Breast epithelium (tissue), 4 donors: ENCODE results near the gene NFIC. TPM values are rescaled to one million over a fixed set of nuclear protein-coding genes. Genes with fewer than 3 reads are reported as not detected.

Experiments
- DNase-seq, 2 donors: peaks; one replicate each; pipeline ENCODE4 v3.0.0-alpha.2; 2019; ENCODE audit warnings: low spot score in 2 of 2
- H3K27ac ChIP-seq, 2 donors: fragments of 200-600 bp; sonication (generic) in 1 of 2; one replicate each; pipeline ENCODE4 v1.5.1; 2016 to 2019; ENCODE audit warnings: mild to moderate bottlenecking in 1 of 2
- H3K27me3 ChIP-seq, 2 donors: fragments of 200-600 bp; sonication (generic) in 1 of 2; one replicate each; pipeline versions ENCODE4 v1.5.1 to v1.6.0; 2017 to 2019; ENCODE audit warnings: control low read depth in 1 of 2, mild to moderate bottlenecking in 1 of 2
- H3K36me3 ChIP-seq: fragments of 200-600 bp; one replicate; pipeline ENCODE4 v1.5.1; 2019
- H3K4me1 ChIP-seq, 2 donors: fragments of 200-600 bp; sonication (generic); one replicate each; pipeline ENCODE4 v1.5.1; 2016 to 2019; ENCODE audit warnings: control low read depth in 1 of 2
- H3K4me3 ChIP-seq, 3 donors: fragments of 200-600 bp; sonication (generic); 1 replicate in 2 of 3; 2 replicates in 1 of 3; pipeline ENCODE4 v1.5.1; 2016 to 2019; ENCODE audit warnings: mild to moderate bottlenecking in 3 of 3, moderate library complexity in 2 of 3
- H3K9me3 ChIP-seq, 2 donors: fragments of 200-600 bp; sonication (generic) in 1 of 2; one replicate each; pipeline ENCODE4 v1.5.1; 2016 to 2019; ENCODE audit warnings: control low read depth in 1 of 2
- POLR2A ChIP-seq: fragments of 450-650 bp; IDR thresholded peaks from one replicate; pipeline ENCODE4 v1.6.1; 2016; ENCODE audit warnings: antibody characterized with exemption, mild to moderate bottlenecking, moderate library complexity
- POLR2AphosphoS5 ChIP-seq, 3 donors: sonication (generic); formaldehyde crosslinking; IDR thresholded peaks; one replicate each; pipeline ENCODE4 v1.6.1; 2017; ENCODE audit warnings: antibody characterized with exemption in 3 of 3
- intact Hi-C: fragments of 100-400 bp; cut with DNase I; formaldehyde crosslinking; loops from one replicate; pipeline ENCODE4 v1.15.1; 2023; ENCODE audit warnings: low total_unique reads
- total RNA-seq, 3 donors: library from RNA; depleted of rRNA; stranded (reverse); fragments of >200 nt; gene quantifications; one replicate each; pipeline ENCODE4 v1.1.0, GENCODE V29; 2016
- TF ChIP-seq, protein P1 (sequence below), 3 donors: fragments of 450-650 bp; IDR thresholded peaks; one replicate each; pipeline ENCODE4 v1.5.1; 2016 to 2017; ENCODE audit warnings: antibody characterized with exemption in 3 of 3, mild to moderate bottlenecking in 3 of 3, moderate library complexity in 3 of 3

The NFIC gene
- total RNA-seq, 3 donors from 2014 or later: 48.9 to 97.8 (median 73.1) TPM

DNA sequence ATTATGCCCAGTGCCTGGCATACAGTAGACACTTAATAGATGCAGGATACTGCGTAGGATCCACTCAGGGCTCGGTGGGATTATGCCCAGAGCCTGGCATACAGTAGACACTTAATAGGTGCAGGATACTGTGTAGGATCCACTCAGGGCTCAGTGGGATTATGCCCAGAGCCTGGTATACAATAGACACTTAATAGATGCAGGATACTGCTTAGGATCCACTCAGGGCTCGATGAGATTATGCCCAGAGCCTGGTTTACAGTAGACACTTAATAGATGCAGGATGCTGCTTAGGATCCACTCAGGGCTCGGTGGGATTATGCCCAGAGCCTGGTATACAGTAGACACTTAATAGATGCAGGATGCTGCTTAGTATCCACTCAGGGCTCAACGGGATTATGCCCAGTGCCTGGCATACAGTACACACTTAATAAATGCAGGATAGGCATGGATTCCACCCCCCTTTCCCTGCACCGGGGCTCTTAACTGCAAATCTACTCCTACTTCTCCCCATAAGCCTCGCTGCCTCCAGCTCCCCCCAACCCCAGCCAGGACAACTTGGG lies 89.1 kb downstream of the NFIC start:
- H3K9me3 ChIP-seq: no peaks in the 10 kb centered on the region
- H3K27ac ChIP-seq: peak overlapping the region in 1 of 2 donors; percentile 89
- no peak for TF ChIP-seq POLR2A
- TF ChIP-seq POLR2AphosphoS5 (IDR thresholded peaks at IDR 0.05): no peak
- TF ChIP-seq, protein P1, sequence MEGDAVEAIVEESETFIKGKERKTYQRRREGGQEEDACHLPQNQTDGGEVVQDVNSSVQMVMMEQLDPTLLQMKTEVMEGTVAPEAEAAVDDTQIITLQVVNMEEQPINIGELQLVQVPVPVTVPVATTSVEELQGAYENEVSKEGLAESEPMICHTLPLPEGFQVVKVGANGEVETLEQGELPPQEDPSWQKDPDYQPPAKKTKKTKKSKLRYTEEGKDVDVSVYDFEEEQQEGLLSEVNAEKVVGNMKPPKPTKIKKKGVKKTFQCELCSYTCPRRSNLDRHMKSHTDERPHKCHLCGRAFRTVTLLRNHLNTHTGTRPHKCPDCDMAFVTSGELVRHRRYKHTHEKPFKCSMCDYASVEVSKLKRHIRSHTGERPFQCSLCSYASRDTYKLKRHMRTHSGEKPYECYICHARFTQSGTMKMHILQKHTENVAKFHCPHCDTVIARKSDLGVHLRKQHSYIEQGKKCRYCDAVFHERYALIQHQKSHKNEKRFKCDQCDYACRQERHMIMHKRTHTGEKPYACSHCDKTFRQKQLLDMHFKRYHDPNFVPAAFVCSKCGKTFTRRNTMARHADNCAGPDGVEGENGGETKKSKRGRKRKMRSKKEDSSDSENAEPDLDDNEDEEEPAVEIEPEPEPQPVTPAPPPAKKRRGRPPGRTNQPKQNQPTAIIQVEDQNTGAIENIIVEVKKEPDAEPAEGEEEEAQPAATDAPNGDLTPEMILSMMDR (IDR thresholded peaks at IDR 0.05): no peak
- no peaks in the 10 kb centered on the region for H3K27me3 ChIP-seq
- no peak overlapping the region for H3K4me3 ChIP-seq
- peaks cover 9% of the 10 kb centered on the region for H3K36me3 ChIP-seq
- intact Hi-C loops: no loop called here
- peaks cover 0 to 4% of the 10 kb centered on the region in 2 donors for H3K4me1 ChIP-seq
- no peak for DNase-seq

DNA sequence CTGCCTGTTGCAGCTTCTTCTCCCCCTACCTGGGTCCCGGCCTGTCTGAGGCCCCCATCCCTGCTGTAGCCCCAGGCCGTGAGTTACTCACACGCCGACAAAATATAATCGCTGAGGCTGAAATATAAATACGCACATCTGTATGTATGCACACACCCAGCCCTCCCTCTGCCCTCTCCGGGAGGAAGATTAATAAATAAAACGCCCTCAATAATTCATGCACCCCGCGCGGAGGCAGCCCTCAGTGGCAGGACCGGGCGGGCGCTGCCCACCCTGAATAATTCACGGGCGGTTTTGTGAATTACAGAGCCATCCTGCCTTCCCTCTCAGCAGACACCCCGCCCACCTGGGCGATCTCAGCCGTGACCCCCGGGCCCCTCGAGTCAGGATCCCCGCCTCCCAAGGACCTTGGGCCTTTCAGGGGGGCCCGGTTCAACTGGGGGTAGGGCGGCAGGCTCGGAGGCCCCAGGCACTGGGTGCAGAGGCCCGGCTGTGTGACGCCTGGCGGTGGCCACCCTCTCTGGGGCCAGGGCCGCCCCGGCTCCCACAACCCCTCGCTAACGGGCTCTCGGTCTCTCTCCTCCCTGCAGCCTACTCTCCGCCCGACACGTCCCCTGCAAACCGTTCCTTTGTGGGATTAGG lies 89.7 kb downstream of the NFIC start:
- no peak for DNase-seq
- TF ChIP-seq, protein P1 (IDR thresholded peaks at IDR 0.05): no peak
- TF ChIP-seq POLR2A (no peak), POLR2AphosphoS5 (IDR thresholded peaks at IDR 0.05) (no peak)
- Histone ChIP-seq H3K9me3 (no peaks in the 10 kb centered on the region), H3K36me3 (peaks cover 9% of the 10 kb centered on the region), H3K27me3 (no peaks in the 10 kb centered on the region), H3K27ac (peak overlapping the region; percentile 77 to 89), H3K4me3 (no peak overlapping the region), H3K4me1 (peaks cover 0 to 4% of the 10 kb centered on the region in 2 donors)
- intact Hi-C loops: no loop called here

- Histone ChIP-seq H3K36me3 (peaks cover 9% of the 10 kb centered on the region), H3K4me1 (peaks cover 0 to 4% of the 10 kb centered on the region in 2 donors), H3K9me3 (no peaks in the 10 kb centered on the region), H3K4me3 (no peak overlapping the region), H3K27me3 (no peaks in the 10 kb centered on the region), H3K27ac (peak overlapping the region; percentile 77 to 89)
- no peak for DNase-seq
- TF ChIP-seq, protein P1 (IDR thresholded peaks at IDR 0.05): no peak
- TF ChIP-seq POLR2AphosphoS5 (IDR thresholded peaks at IDR 0.05): no peak
- TF ChIP-seq POLR2A: no peak
- intact Hi-C loops: no loop called here
Measured at GRCh38 chr19:3456925-3457527, 90.6 kb downstream of the NFIC start.

DNA sequence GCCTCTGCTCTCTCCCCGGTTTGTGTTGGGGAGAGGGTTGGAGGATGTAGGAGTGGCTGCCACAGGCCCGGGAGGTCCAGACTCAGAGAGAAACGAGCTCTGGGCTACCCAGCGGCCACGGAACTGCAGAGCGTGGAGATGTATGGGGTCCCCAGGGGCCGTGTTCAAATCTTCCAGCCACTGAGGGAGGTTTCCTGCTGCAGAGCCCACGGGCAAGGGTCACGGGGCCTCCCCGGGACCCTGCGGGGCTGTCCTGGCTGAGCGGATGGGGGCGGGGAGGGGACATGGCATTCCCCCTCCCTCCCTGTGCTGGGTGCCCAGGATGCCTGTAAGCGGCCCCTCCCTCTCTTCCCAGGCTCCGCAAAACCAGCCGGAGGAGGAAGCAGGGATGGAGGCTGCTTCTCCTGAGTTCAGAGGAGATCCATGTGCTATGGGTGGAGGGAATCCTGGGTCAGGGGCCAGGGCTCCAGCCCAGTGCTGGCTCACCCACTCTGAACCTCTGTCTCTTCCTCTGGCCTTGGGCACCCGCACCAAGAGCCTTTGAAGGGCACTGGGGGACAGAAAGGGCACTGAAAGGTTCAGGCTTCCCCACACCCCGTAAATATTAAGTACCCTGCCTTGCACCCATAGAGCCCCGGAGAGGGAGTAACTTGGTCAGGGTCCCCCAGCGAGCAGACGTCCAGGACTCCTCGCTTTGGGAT lies 91.3 kb downstream of the NFIC start:
- peak overlapping the region in 1 of 3 donors; percentile 22 for H3K4me3 ChIP-seq

More for the DNA sequence above, 91.3 kb downstream of the NFIC start:
- H3K36me3 ChIP-seq: peaks cover 4% of the 10 kb centered on the region
- peak overlapping the region; percentile 77 to 89 for H3K27ac ChIP-seq
- TF ChIP-seq POLR2AphosphoS5 (IDR thresholded peaks at IDR 0.05) (no peak), POLR2A (no peak)
- TF ChIP-seq, protein P1 (IDR thresholded peaks at IDR 0.05): no peak
- no peak for DNase-seq
- H3K27me3 ChIP-seq: no peaks in the 10 kb centered on the region
- H3K4me1 ChIP-seq: peaks cover 0 to 4% of the 10 kb centered on the region in 2 donors
- intact Hi-C loops: no loop called here
- H3K9me3 ChIP-seq: no peaks in the 10 kb centered on the region
